HG03045 (cell line): ENCODE data around the gene RPL26.
"Not testable (repeated sequence)": the region's sequence is repeated elsewhere in the genome, so short reads cannot be mapped to it uniquely, and the experiment has no call there.

ENCODE experiments used
- ATAC-seq: cut with Tn5 transposase; IDR thresholded peaks from one replicate; pipeline ENCODE4 v1.9.1; 2021; ENCODE audit warnings: mild to moderate bottlenecking, moderate library complexity; ENCODE audit not compliant: unreplicated experiment

RPL26 gene

GRCh38 chr17:8369944-8370343 lies 13.0 kb downstream of the RPL26 start:
- ATAC-seq: no peak

DNA sequence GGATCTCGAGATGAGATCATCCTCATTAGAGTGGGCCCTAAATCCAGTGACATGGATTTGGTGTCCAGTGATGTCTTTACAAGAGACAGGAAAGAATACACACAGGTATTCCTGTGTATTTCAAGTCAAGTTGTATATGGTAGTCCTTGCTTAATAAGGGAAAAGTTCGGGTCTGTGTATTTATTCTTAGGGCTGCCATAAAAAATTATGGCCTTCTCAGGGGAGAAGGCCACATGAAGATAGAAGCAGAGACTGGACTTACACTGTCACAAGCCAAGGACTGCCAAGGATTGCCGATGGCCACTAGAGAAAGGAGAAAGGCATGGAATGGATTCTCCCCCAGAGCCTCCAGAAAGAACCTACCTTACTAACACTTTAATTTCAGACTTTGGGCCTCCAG lies 14.8 kb downstream of the RPL26 start:
- no peak for ATAC-seq

GRCh38 chr17:8366231-8366630 lies 16.8 kb downstream of the RPL26 start:
- no peak for ATAC-seq

- no peak for ATAC-seq
These were observed 17.9 kb downstream of the RPL26 start for GRCh38 chr17:8365143-8365542.

DNA sequence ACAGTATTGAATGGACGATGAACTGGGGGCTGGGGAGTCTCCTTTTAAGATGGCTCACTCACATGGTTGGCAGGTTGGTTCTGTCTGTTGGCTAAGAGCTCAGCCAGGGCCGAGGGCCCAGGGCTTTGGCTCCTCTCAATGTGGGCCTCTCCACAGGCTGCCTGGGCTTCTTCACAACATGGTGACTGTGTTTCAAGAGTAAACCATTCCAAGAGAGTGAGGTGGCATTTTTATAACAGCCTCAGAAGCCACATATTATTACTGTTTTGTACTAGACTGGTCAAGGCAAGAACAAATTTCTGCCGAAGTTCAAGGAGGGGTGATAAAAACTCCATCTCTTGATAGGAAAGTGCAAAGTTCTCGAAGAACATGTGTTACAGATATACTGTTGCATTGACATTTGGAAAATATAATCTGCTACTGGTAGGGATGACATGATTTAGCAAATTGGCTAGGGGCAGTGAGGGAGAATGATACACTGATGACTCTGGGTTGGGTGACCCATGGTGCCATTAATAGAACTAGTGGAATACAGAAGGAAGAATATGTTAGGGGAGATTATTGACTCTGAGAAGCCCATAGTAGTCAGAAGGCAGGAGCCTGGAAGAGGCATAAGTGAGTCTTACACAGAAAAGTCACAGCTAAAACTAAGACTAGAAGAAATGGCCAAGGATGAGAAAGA lies 20.2 kb downstream of the RPL26 start:
- ATAC-seq: no peak

GRCh38 chr17:8360751-8361150 lies 22.2 kb downstream of the RPL26 start:
- ATAC-seq: no peak

DNA sequence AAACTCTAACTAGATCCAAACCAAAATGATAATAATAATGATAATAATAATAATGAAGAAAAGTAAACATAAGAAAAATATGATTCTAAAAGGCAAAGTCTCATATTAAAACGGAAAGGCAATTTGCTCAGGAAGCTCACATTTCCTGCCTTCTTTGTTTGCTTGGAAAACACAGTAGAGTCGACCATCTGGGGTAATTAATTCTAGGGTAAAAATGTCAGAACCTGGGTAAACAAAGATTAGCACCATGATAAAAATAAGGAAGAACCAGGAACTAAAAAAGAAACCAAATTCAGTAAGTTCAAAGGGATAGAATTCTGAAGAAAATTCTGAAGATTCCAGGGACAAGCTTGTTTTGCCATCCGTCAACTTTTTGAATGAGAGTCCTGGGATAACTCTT lies 22.7 kb downstream of the RPL26 start:
- no peak for ATAC-seq

DNA sequence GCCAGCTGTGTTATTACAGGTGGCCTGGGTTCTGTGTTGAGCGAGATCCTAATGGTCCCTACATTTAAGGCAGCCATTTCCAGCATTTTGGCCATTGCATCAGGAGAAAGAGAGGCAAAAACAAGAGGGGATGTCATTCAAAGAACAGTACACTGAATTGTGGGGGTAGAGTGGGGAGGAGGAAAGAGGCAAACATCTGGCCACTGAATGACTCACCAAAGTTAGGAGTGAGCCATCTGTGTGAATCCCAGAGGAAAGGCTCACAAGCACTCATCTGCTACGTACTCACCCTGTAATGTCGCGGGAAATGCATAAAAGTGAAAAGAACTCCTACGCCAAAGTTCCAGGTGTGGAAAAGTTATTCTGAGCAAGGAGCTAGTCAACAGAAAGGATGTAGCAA lies 23.2 kb downstream of the RPL26 start:
- no peak for ATAC-seq

- ATAC-seq: no peak
These were observed 25.1 kb downstream of the RPL26 start for GRCh38 chr17:8357910-8358309.

- ATAC-seq: no peak
These were observed 28.8 kb downstream of the RPL26 start for GRCh38 chr17:8354236-8354635.

DNA sequence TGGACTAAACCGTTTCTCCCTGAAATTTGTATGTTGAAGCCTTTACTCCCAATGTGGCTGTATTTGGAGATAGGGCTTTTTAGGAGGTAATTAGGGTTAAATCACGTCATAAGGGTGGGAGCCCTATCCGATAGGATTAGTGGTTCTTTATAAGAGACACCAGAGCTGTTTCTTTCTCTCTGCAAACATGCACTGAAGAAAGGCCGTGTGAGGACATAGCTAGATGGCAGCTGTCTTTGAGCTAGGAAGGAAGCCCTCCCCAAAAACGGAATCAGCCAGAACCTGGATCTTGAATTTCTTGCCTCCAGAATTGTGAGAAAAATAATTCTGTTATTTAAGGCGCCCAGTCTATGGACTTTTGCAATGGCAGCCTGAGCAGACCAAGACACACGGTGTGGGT lies 29.3 kb downstream of the RPL26 start:
- ATAC-seq: no peak

GRCh38 chr17:8350339-8350738 lies 32.7 kb downstream of the RPL26 start:
- ATAC-seq: no peak

- ATAC-seq: not testable (repeated sequence)
These were observed 36.0 kb downstream of the RPL26 start for GRCh38 chr17:8347001-8347400.

DNA sequence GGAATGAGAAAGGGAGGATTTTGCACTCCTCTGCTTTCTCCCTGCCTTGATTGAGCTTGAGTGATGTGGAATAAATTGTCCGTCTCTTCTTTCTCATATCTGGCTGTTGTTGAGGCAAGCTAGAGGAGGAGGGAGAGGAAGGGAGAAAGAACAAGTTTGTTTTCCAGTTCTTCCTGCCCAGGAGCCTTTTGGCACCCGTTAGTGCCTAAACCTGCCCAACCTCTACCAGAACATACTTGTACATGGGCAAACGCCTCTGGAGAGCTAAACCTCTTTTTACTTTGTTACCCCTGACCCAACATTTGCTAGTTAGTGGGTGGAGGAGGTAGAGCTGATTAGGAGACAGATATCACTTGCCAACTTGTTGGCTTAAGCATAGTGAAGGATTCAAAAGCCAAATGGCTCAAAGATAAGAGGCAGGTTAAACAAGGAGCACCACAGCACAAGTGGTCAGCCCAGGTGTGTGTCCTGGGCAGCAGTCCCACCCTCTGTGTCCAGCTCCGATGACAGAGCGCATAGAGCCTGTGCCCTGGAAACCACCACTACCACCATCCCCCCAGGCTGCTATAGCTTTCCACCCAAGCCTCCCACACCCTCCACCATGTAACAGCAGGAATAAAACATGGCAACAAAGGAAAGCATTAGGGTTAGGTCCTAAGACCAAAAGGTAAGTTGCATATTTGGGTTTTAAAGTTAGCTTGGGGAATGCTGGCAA lies 36.9 kb downstream of the RPL26 start:
- no peak for ATAC-seq

- ATAC-seq: no peak
These were observed 37.8 kb downstream of the RPL26 start for GRCh38 chr17:8345052-8345690.

DNA sequence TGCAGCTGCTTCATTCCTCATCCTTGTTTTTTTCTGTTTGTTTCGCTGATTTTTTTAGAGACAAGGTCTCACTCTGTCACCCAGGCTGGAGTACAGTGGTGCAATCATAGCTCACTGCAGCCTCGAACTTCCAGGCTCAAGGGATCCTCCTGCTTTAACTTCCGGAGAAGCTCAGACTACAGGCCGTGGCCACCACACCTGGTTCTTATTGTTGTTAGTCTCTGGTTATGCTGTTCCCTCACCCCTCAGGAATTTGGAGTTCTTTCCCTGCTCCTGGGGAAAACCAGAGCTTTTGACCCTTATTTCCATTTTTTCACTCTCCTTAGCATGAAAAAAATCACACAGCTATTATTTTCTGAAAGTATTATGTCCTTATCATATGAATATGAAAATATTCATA lies 41.5 kb downstream of the RPL26 start:
- no peak for ATAC-seq

- ATAC-seq: no peak
These were observed 43.5 kb downstream of the RPL26 start, which contains the start of gene ODF4 for GRCh38 chr17:8339540-8339939. ODF4 (plus strand) TSS chr17:8339840; CDS start chr17:8340052, 212 bp downstream.

- ATAC-seq: no peak
These were observed 44.2 kb downstream of the RPL26 start for GRCh38 chr17:8338753-8339140.

DNA sequence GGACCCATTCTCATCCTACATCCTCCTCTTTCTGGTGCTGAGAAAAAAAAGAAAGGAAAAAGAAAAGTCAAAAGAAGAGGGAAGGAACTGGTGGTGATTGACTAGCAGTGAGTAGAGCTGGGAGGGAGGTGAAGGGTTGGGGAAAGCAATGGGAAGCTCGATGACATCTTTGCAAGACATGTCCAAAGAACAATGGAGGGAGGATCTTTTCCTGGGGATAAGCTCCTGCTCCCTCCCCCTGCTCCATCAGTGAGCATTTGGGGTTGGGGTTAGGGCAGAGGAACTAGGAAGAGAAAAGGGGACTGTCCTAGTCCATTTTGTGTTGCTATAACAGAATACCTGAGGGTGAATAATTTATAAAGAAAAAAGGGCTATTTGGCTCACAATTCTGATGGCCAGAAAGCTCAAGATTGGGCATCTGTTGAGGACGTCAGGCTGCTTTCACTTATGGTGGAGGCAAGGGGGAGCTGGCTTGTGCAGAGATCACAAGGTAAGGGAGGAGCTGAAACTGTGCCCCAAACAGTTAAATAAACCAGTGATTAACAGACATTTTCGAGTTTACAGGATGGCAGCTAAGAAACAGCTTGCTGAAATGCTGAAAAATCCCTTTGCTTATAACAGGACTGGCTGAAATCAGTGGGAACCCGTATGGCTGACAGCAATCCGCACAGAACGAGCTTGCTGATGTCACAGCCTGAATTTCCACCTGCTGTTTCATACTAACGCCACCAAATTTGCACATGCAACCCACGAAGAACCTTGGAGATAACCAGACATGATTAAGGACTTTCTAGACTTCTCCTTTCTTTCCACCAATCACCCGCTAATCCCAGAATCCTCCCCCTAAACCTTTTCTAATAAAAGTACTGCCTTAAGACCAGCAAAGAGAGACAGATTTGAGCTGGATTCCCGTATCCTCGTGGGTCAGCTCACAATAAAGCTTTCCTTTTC lies 44.9 kb downstream of the RPL26 start:
- ATAC-seq: no peak

- ATAC-seq: no peak
These were observed 49.7 kb downstream of the RPL26 start for GRCh38 chr17:8333281-8333680.

GRCh38 chr17:8332688-8333087 lies 50.3 kb downstream of the RPL26 start:
- no peak for ATAC-seq
